ENCODE results near the gene KDM4B.

Gene KDM4B

DNA sequence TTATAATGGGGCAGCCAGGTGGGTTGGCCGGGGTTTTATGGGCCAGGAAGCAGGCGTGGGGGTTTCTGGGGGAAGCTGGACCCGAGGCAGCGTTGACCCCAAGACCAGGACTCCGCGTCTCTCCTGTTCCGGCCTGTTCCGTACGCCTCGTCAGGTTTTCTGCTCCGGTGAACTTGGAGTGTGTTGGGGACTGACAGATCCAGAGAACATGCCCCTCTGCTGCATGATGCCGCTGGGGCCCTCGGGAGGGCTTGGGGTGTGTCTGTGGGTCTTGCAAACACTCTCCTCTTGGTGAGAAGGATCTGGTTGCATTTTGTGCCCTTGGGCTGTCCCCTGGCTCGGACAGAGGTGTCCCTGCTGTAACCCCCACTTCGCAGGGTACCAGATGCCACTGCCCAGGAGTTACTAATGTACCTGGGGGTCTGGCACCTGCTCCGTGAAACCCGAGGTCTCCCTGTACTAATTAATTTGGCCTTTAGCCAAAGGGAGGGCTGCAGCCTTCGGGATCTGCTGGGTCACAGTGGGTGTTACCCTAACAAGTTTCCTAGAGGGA, 15.6 kb downstream of the KDM4B start:
- no peak for DNase-seq (ENCODE audit: low read depth in 2 of 2)

- no peak for DNase-seq (ENCODE audit: low read depth in 2 of 2)
Observed at GRCh38 chr19:4985551-4985991, 16.7 kb downstream of the KDM4B start.

DNA sequence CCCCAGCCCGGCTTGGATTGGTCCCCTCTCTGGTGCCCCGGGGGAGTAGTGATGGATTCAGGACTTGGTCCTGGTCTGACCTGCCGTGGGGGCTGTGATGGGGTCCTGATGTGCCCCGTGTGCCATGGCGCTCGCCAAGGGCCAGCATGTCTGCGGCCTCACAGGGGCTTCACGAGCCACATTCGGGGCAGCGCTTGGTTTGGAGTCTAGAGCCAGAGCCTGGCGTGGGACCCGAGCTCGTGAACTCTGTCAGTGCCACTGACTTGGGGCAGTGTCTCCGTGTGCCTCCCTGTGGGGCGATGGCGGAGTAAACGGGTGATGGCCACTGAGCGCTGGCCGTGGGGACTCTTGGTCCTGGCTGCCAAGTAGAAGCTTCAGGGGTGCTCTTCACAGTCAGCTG, 17.1 kb downstream of the KDM4B start:
- no peak for DNase-seq (ENCODE audit: low read depth in 2 of 2)

GRCh38 chr19:4986471-4986891, 17.6 kb downstream of the KDM4B start:
- no peak for DNase-seq (ENCODE audit: low read depth in 2 of 2)

GRCh38 chr19:4987256-4987655, 18.3 kb downstream of the KDM4B start:
- DNase-seq (ENCODE audit: low read depth in 2 of 2) = no peak

GRCh38 chr19:4987692-4988370, 18.9 kb downstream of the KDM4B start:
- DNase-seq (ENCODE audit: low read depth in 2 of 2) = no peak

DNA sequence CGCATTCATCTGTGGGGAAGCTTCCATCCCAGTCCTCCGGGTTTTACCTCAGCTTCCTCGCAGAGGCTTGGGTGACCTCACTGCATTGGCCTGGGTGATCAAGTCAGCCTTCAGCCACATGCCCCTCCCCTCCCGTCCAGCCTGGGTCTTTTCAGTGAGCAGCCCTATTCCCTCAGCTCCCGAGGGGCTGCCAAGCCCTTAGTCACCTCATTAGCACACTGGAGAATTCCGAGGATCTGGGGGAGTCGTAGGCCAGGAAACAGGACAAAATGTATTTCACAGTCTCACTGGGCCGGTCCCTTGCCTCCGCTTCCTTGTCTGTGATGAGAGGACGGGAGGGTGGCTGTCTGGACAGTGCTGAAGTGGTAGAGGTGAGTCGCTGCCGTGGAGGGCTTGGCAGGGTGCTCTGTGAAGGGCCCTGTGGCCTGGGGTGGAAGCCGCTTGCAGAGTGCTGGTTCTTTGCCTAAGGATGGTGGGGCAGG, 19.9 kb downstream of the KDM4B start:
- no peak for DNase-seq (ENCODE audit: low read depth in 2 of 2)

DNA sequence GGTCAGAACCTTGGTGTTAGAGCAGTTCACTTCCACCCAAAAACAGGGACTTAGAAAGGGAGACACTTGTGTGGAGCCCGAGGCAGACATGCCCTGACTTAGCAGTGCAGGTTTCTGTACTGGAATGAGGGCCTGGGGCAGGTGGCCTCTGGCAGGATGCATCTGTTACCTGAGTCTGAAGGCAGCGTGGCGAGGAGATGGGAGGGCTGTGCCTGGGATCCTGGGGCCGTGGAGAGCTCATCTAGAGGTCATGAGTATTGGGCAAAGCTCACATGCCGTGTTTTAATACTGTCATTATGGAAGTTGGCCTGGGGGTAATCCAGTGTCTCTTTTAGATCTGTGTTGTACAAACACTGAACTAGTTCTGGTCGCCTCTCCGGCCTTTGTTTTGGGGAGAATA, 21.4 kb downstream of the KDM4B start:
- DNase-seq (ENCODE audit: low read depth in 2 of 2) = no peak

DNA sequence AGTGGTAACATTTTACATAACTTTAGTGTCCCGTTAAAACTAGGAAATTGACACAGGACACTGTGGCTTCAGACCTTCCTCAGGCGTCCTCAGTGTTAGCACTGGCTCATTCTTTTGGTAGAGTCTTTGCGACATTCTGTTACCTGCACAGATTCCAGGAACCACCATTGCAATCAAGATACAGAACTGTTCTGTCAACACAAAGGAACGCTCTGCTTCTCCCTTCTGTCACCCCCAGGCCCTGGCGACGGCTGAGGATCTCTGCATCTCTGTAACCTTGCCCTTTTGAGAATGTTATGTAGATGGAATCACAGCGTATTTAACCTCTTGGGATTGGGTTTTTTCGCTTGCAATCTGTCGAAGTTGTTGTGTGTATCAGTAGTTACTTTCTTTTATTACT, 22.6 kb downstream of the KDM4B start:
- no peak for DNase-seq (ENCODE audit: low read depth in 2 of 2)

- DNase-seq (ENCODE audit: low read depth in 2 of 2) = no peak
Observed at GRCh38 chr19:4991996-4992698, 23.2 kb downstream of the KDM4B start.

DNA sequence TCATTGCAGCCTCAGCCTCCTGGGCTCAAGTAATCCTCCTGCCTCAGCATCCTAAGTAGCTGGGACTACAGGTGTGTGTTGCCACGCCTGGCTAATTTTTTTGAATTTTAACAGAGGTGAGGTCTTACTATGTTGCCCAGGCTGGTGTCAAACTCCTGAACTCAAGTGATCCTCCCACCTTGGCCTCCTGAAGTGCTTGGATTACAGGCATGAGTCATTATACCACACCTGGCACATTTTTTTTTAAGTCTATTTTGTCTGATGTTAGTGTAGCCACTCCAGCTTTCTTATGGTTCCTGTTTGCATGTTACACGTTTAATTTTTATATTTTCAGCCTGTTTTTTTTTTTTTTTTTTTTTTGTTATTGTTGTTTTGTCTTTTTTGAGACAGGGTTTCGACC, 24.8 kb downstream of the KDM4B start:
- DNase-seq (ENCODE audit: low read depth in 2 of 2) = no peak

DNA sequence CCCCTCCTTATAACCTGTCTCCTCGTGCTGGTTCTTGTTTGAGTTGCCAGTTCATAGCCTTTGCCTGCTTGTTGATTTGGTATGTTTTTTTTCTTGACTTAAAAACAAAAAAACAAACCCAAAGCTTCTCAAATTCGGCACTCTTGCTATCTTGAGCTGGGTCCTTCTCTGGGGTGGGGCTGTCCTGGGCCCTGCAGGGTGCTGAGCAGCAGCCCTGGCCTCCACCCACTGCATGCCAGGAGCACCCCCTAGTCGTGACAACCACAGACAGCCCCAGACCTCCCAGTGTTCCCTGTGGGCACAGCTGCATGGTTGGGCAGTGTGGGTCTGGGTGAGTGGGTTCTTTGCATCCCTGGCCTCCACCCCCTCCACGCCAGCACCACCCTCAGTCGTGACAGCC, 27.8 kb downstream of the KDM4B start:
- DNase-seq (ENCODE audit: low read depth in 2 of 2) = no peak

GRCh38 chr19:4997297-4997696, 28.4 kb downstream of the KDM4B start:
- DNase-seq (ENCODE audit: low read depth in 2 of 2) = no peak

- DNase-seq (ENCODE audit: low read depth in 2 of 2) = no peak
Observed at GRCh38 chr19:5000120-5000611, 31.3 kb downstream of the KDM4B start.

- DNase-seq (ENCODE audit: low read depth in 2 of 2) = peak in 1 of 2 experiments; percentile 26
Observed at GRCh38 chr19:5001615-5002014, 32.7 kb downstream of the KDM4B start.

DNA sequence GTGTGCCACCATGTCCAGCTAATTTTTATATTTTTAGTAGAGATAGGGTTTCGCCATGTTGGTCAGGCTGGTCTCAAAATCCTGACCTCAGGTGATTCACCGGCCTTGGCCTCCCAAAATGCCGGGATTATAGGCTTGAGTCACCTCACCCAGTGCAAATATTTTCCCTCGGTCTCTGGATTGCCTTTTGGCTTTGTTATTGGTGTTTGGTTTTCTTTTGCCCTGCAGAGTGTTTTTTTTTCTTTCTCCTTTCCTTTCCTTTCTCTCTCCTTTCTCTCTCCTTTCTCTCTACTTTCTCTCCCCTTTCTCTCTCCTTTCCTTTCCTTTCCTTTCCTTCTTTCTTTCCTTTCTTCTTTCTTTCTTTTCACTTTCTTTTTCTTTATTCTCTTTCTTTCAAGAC, 33.2 kb downstream of the KDM4B start:
- DNase-seq (ENCODE audit: low read depth in 2 of 2) = no peak

- DNase-seq (ENCODE audit: low read depth in 2 of 2) = no peak
Observed at GRCh38 chr19:5003781-5004180, 34.9 kb downstream of the KDM4B start.

GRCh38 chr19:5005096-5005495, 36.2 kb downstream of the KDM4B start:
- no peak for DNase-seq (ENCODE audit: low read depth in 2 of 2)

DNA sequence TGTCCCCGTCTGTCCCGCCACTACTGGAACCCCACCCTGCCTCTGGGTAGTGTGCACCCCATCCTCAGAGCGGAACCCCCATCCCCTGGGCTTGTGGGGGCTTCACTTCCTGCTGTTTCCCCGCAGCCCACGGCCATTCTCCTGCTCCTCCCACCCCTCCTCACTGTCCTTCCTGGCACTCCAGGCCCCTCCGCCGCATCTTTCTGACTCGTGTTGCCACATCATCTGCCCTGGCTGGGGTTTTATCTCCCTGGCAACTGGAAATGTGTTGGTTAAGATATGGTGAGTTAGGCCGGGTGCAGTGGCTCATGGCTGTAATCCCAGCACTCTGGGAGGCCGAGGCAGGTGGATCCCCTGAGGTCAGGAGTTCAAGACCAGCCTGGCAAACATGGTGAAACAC, 37.3 kb downstream of the KDM4B start:
- no peak for DNase-seq (ENCODE audit: low read depth in 2 of 2)

DNA sequence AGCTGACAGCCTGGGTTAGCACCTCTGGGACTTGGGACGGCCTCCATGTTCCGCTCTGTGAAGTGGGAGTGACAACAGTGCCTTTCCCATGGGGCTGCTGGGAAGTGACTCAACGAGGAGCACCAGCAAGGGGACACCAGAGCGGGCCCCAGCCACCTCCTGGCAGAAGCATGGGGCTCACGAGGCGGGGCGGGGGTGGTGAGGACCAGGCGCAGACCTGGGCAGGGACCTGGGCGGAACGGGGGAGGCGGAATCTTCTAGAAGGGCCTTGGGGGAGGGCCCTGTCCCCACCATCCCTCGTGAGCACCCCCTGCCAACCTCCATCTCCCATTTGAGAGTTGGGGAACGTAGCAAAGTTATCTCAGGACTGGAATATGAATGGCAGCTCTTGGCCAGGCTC, 37.9 kb downstream of the KDM4B start:
- no peak for DNase-seq (ENCODE audit: low read depth in 2 of 2)

DNA sequence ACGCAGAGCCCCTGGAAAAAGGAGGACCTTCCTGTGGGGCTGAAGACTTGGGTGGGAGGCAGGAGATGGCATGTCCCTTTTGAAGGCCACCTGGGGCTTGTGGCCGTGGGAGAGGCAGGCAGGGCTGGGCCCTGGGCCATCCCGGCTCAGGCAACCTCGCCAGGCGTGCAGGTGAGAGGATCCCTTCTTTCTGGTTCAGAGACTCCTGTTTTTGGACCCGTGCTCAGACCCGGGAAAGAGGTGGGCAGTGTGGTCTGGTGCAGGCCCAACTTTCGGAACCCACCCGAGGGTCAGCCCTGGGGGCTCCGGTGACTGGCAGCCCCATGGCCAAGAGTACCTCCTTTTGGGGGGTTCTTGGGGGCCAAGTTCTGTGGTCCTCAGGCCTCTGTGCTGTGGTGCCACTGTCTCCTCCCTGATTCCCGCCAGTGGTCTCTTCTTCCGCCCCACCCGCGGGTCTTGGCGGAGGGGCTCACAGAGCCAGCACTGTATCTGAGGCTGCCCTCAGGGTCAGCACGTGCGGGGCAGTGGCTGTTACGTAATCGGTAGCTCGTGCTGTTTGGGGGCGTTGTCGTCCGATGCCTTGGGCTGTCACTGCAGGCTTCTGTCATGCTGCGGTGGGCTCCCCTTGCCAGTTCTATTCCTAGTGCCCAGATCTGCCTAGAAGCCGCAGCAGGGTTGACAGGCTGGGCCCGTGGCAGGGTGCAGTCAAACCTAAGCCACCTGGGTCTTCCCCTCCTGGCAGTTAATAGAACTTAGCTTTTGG, 42.7 kb downstream of the KDM4B start:
- no peak for DNase-seq (ENCODE audit: low read depth in 2 of 2)

All from stimulated activated CD4-positive, alpha-beta T cell treated with anti-CD3 and anti-CD28 coated beads, Interleukin-12 subunit alpha, Interleukin-12 subunit beta, amount 100 ng/mL, for 24 hours (primary cell).